CD14-positive monocyte (primary cell): Measurements from ENCODE around the gene IMMP2L. TPM values are rescaled to one million over a fixed set of nuclear protein-coding genes. Genes with fewer than 3 reads are reported as not detected.
A peak's percentile ranks its signal among the peaks of the same experiment; 100 is the strongest.

Source experiments
- DNase-seq, 3 donors: peaks; one replicate each; pipeline ENCODE4 v3.0.0-alpha.2; 2011 to 2022
- H2AFZ ChIP-seq: 2 replicates; pipeline ENCODE4 v1.6.0; 2012; ENCODE audit warnings: mild to moderate bottlenecking, low read depth, low read length, inconsistent platforms; ENCODE audit not compliant: insufficient read depth, poor library complexity, severe bottlenecking
- H3K27ac ChIP-seq, 2 donors: 1 replicate in 1 of 2; 2 replicates in 1 of 2; pipeline ENCODE4 v1.5.1; 2012 to 2013; ENCODE audit warnings: low read length in 2 of 2, control low read depth in 1 of 2, inconsistent platforms in 1 of 2, low read depth in 1 of 2, mild to moderate bottlenecking in 1 of 2
- H3K27me3 ChIP-seq, 2 donors: one replicate each; pipeline versions ENCODE4 v1.6.0 to v1.6.1; 2011 to 2013; ENCODE audit warnings: low read length in 2 of 2; ENCODE audit not compliant: control insufficient read depth in 2 of 2, insufficient read depth in 2 of 2
- H3K36me3 ChIP-seq, 2 donors: replicated peaks in 1 of 2; 1 replicate in 1 of 2; 2 replicates in 1 of 2; pipeline versions ENCODE4 v1.5.1 to v1.6.1; 2012 to 2013; ENCODE audit warnings: low read length in 2 of 2, control low read depth in 1 of 2, inconsistent platforms in 1 of 2, mild to moderate bottlenecking in 1 of 2; ENCODE audit not compliant: insufficient read depth in 2 of 2, control insufficient read depth in 1 of 2
- H3K4me1 ChIP-seq, 2 donors: 1 replicate in 1 of 2; 2 replicates in 1 of 2; pipeline versions ENCODE4 v1.5.1 to v1.6.1; 2012 to 2013; ENCODE audit warnings: low read length in 2 of 2, control low read depth in 1 of 2, inconsistent platforms in 1 of 2, mild to moderate bottlenecking in 1 of 2, moderate library complexity in 1 of 2; ENCODE audit not compliant: insufficient read depth in 2 of 2, control insufficient read depth in 1 of 2
- H3K4me2 ChIP-seq: replicated peaks from 2 replicates; pipeline ENCODE3; 2012; ENCODE audit warnings: low read length, moderate library complexity, mild to moderate bottlenecking; ENCODE audit not compliant: poor library complexity, severe bottlenecking; ENCODE audit errors: extremely low read depth
- H3K4me3 ChIP-seq, 3 experiments: fragments of 200-600 bp in 1 of 3; sonication (generic) in 1 of 3; replicated peaks in 1 of 3; 1 replicate in 2 of 3; 2 replicates in 1 of 3; pipeline ENCODE4 v1.5.1; 2011 to 2013; ENCODE audit warnings: low read length in 3 of 3, mild to moderate bottlenecking in 3 of 3, control low read depth in 2 of 3, low read depth in 2 of 3, inconsistent platforms in 1 of 3, moderate library complexity in 1 of 3
- H3K79me2 ChIP-seq: 2 replicates; pipeline ENCODE4 v1.6.0; 2012; ENCODE audit warnings: mild to moderate bottlenecking, control low read depth, inconsistent platforms, low read length, moderate library complexity; ENCODE audit not compliant: insufficient read depth
- H3K9ac ChIP-seq: 2 replicates; pipeline ENCODE4 v1.6.0; 2017; ENCODE audit warnings: low read length, mild to moderate bottlenecking; ENCODE audit not compliant: insufficient read depth, poor library complexity, severe bottlenecking
- H3K9me3 ChIP-seq, 2 donors: replicated peaks in 1 of 2; 1 replicate in 1 of 2; 2 replicates in 1 of 2; pipeline versions ENCODE4 v1.5.1 to v1.6.1; 2012 to 2013; ENCODE audit warnings: low read length in 2 of 2, control low read depth in 1 of 2; ENCODE audit not compliant: control insufficient read depth in 1 of 2, insufficient read depth in 1 of 2
- H4K20me1 ChIP-seq: 2 replicates; pipeline ENCODE4 v1.6.0; 2012; ENCODE audit warnings: mild to moderate bottlenecking, low read length, control low read depth, moderate library complexity; ENCODE audit not compliant: insufficient read depth
- H3K27ac Mint-ChIP-seq, 7 donors: one replicate each; pipeline ENCODE4 v1.8.0; 2020; ENCODE audit warnings: mild to moderate bottlenecking in 7 of 7, mixed read lengths in 7 of 7, moderate library complexity in 6 of 7, inconsistent platforms in 2 of 7
- H3K27me3 Mint-ChIP-seq, 3 donors: one replicate each; pipeline ENCODE4 v1.8.0; 2021 to 2022; ENCODE audit warnings: low read depth in 3 of 3, mild to moderate bottlenecking in 3 of 3, mixed read lengths in 3 of 3, moderate library complexity in 3 of 3, inconsistent platforms in 1 of 3
- H3K36me3 Mint-ChIP-seq, 2 donors: one replicate each; pipeline ENCODE4 v1.8.0; 2020; ENCODE audit warnings: mixed read lengths in 2 of 2, inconsistent platforms in 1 of 2, mild to moderate bottlenecking in 1 of 2
- H3K4me1 Mint-ChIP-seq: one replicate; pipeline ENCODE4 v1.8.0; 2020; ENCODE audit warnings: mild to moderate bottlenecking, mixed read lengths
- H3K4me3 Mint-ChIP-seq, 2 donors: one replicate each; pipeline ENCODE4 v1.8.0; 2020; ENCODE audit warnings: mild to moderate bottlenecking in 2 of 2, mixed read lengths in 2 of 2, moderate library complexity in 1 of 2
- H3K9me3 Mint-ChIP-seq, 7 donors: one replicate each; pipeline ENCODE4 v1.8.0; 2020 to 2022; ENCODE audit warnings: mixed read lengths in 7 of 7, mild to moderate bottlenecking in 6 of 7, moderate library complexity in 6 of 7, inconsistent platforms in 2 of 7
- WGBS: methylation state at CpG from one replicate; pipeline ENCODE4 v1.1.5; 2013; ENCODE audit warnings: missing lambda C conversion rate; ENCODE audit not compliant: insufficient coverage; 5-methylcytosine and 5-hydroxymethylcytosine counted together
- intact Hi-C, 2 donors: fragments of 100-400 bp; cut with micrococcal nuclease; formaldehyde crosslinking; loops; one replicate each; pipeline versions ENCODE4 v1.15.0 to v1.15.1; 2023
- polyA plus RNA-seq, 3 donors: library from polyadenylated mRNA; depleted of rRNA in 1 of 3; unstranded in 2 of 3; stranded (reverse) in 1 of 3; fragments of 300-500 nt in 2 of 3; fragments of >200 nt in 1 of 3; fragmentation: Illumina TruSeq in 2 of 3; gene quantifications; 1 replicate in 2 of 3; 2 replicates in 1 of 3; pipeline ENCODE4 v1.2.3, GENCODE V29; 2012 to 2021
- TF ChIP-seq, protein P1 (sequence below): fragments of 200-600 bp; IDR thresholded peaks from one replicate; pipeline ENCODE4 v1.8.0; 2022; ENCODE audit warnings: antibody characterized with exemption, mild to moderate bottlenecking

Gene IMMP2L
- polyA plus RNA-seq, 3 donors: 1.9 to 6.4 (median 6.2) TPM

- Histone ChIP-seq H3K4me1 (peaks cover 0 to 6% of the 10 kb centered on the region in 2 donors), H3K9ac (no peak overlapping the region), H2AFZ (no peak overlapping the region), H3K4me2 (no peak overlapping the region), H3K4me3 (no peak overlapping the region), H3K9me3 (no peaks in the 10 kb centered on the region), H3K27ac (no peak overlapping the region), H3K36me3 (no peaks in the 10 kb centered on the region), H3K79me2 (no peaks in the 10 kb centered on the region), H4K20me1 (no peaks in the 10 kb centered on the region), H3K27me3 (no peaks in the 10 kb centered on the region)
- intact Hi-C loops: no loop called here
- WGBS: 67% methylated on average over 1 of the region's 4 CpGs
- Mint-ChIP-seq H3K27ac (peak overlapping the region in 1 of 7 donors; percentile 17), H3K9me3 (no peaks in the 10 kb centered on the region), H3K4me3 (no peak overlapping the region), H3K27me3 (peaks cover 0 to 2% (median 1%) of the 10 kb centered on the region in 3 donors), H3K36me3 (no peaks in the 10 kb centered on the region), H3K4me1 (peaks cover 9% of the 10 kb centered on the region)
- TF ChIP-seq, protein P1, sequence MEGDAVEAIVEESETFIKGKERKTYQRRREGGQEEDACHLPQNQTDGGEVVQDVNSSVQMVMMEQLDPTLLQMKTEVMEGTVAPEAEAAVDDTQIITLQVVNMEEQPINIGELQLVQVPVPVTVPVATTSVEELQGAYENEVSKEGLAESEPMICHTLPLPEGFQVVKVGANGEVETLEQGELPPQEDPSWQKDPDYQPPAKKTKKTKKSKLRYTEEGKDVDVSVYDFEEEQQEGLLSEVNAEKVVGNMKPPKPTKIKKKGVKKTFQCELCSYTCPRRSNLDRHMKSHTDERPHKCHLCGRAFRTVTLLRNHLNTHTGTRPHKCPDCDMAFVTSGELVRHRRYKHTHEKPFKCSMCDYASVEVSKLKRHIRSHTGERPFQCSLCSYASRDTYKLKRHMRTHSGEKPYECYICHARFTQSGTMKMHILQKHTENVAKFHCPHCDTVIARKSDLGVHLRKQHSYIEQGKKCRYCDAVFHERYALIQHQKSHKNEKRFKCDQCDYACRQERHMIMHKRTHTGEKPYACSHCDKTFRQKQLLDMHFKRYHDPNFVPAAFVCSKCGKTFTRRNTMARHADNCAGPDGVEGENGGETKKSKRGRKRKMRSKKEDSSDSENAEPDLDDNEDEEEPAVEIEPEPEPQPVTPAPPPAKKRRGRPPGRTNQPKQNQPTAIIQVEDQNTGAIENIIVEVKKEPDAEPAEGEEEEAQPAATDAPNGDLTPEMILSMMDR: no peak
- no peak for DNase-seq
Measured at GRCh38 chr7:111027396-111027795, 534.9 kb downstream of the IMMP2L start.

GRCh38 chr7:111026806-111027205 lies 535.5 kb downstream of the IMMP2L start:
- no peak overlapping the region for H3K27ac ChIP-seq
- Mint-ChIP-seq H3K36me3 (no peaks in the 10 kb centered on the region), H3K27me3 (peaks cover 0 to 2% (median 1%) of the 10 kb centered on the region in 3 donors), H3K4me3 (no peak overlapping the region), H3K4me1 (peaks cover 9% of the 10 kb centered on the region), H3K9me3 (no peaks in the 10 kb centered on the region), H3K27ac (no peak overlapping the region)
- intact Hi-C loops: no loop called here
- H3K36me3 ChIP-seq: no peaks in the 10 kb centered on the region
- peaks cover 0 to 6% of the 10 kb centered on the region in 2 donors for H3K4me1 ChIP-seq
- no peak overlapping the region for H3K4me3 ChIP-seq
- no peak overlapping the region for H3K4me2 ChIP-seq
- H3K79me2 ChIP-seq: no peaks in the 10 kb centered on the region
- no peaks in the 10 kb centered on the region for H3K9me3 ChIP-seq
- TF ChIP-seq, protein P1: no peak
- H4K20me1 ChIP-seq: no peaks in the 10 kb centered on the region
- no peaks in the 10 kb centered on the region for H3K27me3 ChIP-seq
- H2AFZ ChIP-seq: no peak overlapping the region
- 71% methylated on average over 1 of the region's 2 CpGs for WGBS
- DNase-seq: no peak
- no peak overlapping the region for H3K9ac ChIP-seq
